Endothelial cell of coronary artery (primary cell): ENCODE data around the gene KCNB1. TPM values are rescaled to one million over a fixed set of nuclear protein-coding genes. Genes with fewer than 3 reads are reported as not detected.

Experiments used
- total RNA-seq: library from RNA; depleted of rRNA; stranded (reverse); fragments of >200 nt; gene quantifications from 2 replicates; pipeline ENCODE4 v1.2.3, GENCODE V29; 2014

KCNB1 gene
- under 0.01 and 0.09 TPM in 2 replicates for total RNA-seq

GRCh38 chr20:49482621-49483017 lies at the start of gene KCNB1:
Gene KCNB1 (minus strand): TSS chr20:49482668. CDS start chr20:49482480, 188 bp downstream.

Other genes starting within 250 kb of the KCNB1 start
- 33.9 and 44.7 TPM in 2 replicates for gene ZNFX1, start 204.6 kb downstream of the KCNB1 start, total RNA-seq
- 1.5 and 23.2 TPM in 2 replicates for gene PTGIS, start 85.5 kb upstream of the KCNB1 start, total RNA-seq
- gene B4GALT5, start 231.2 kb upstream of the KCNB1 start, total RNA-seq = 54.8 and 58.8 TPM in 2 replicates